Central memory CD8-positive, alpha-beta T cell (primary cell): Measurements from ENCODE around the gene ZNF280B.
"Not testable (repeated sequence)": the region's sequence is repeated elsewhere in the genome, so short reads cannot be mapped to it uniquely, and the experiment has no call there.

Experiments used
- ATAC-seq: fragments of 150-1000 bp; cut with Tn5 transposase; replicated peaks from 2 replicates; pipeline ENCODE4 v1.10.0; 2022; ENCODE audit warnings: mild to moderate bottlenecking, moderate FRiP score, moderate number of reproducible peaks; ENCODE audit not compliant: poor library complexity, severe bottlenecking; ENCODE audit errors: extremely low read depth
- DNase-seq, 2 donors: peaks; one replicate each; pipeline ENCODE4 v3.0.0; 2021; ENCODE audit warnings: low spot score in 2 of 2
- H3K27ac Mint-ChIP-seq: one replicate; pipeline ENCODE4 v1.8.0; 2022; ENCODE audit warnings: low read depth, mild to moderate bottlenecking, moderate library complexity, mixed read lengths
- H3K27me3 Mint-ChIP-seq: one replicate; pipeline ENCODE4 v1.8.0; 2022; ENCODE audit warnings: mixed read lengths
- H3K36me3 Mint-ChIP-seq: one replicate; pipeline ENCODE4 v1.8.0; 2022; ENCODE audit warnings: mild to moderate bottlenecking, moderate library complexity, mixed read lengths; ENCODE audit not compliant: insufficient read depth
- H3K4me1 Mint-ChIP-seq: one replicate; pipeline ENCODE4 v1.8.0; 2022; ENCODE audit warnings: mixed read lengths
- H3K4me3 Mint-ChIP-seq: one replicate; pipeline ENCODE4 v1.8.0; 2022; ENCODE audit warnings: mild to moderate bottlenecking, moderate library complexity, mixed read lengths
- H3K9me3 Mint-ChIP-seq: one replicate; pipeline ENCODE4 v1.8.0; 2022; ENCODE audit warnings: mixed read lengths

The ZNF280B gene

GRCh38 chr22:22547692-22548300, 39.3 kb upstream of the ZNF280B start:
- peaks cover 11% of the 10 kb centered on the region for H3K27me3 Mint-ChIP-seq
- peaks cover 2% of the 10 kb centered on the region for H3K36me3 Mint-ChIP-seq
- H3K4me1 Mint-ChIP-seq: no peaks in the 10 kb centered on the region
- DNase-seq (no peak), ATAC-seq (no peak)
- H3K9me3 Mint-ChIP-seq: no peaks in the 10 kb centered on the region
- no peak overlapping the region for H3K4me3 Mint-ChIP-seq
- no peak overlapping the region for H3K27ac Mint-ChIP-seq

GRCh38 chr22:22547226-22547625, 38.7 kb upstream of the ZNF280B start:
- no peak for ATAC-seq
- H3K4me1 Mint-ChIP-seq: no peaks in the 10 kb centered on the region
- H3K9me3 Mint-ChIP-seq: no peaks in the 10 kb centered on the region
- no peak for DNase-seq
- H3K36me3 Mint-ChIP-seq: no peaks in the 10 kb centered on the region
- H3K27me3 Mint-ChIP-seq: peaks cover 17% of the 10 kb centered on the region
- H3K4me3 Mint-ChIP-seq: no peak overlapping the region
- H3K27ac Mint-ChIP-seq: no peak overlapping the region

GRCh38 chr22:22546490-22546889, 37.9 kb upstream of the ZNF280B start:
- no peaks in the 10 kb centered on the region for H3K9me3 Mint-ChIP-seq
- peaks cover 24% of the 10 kb centered on the region for H3K27me3 Mint-ChIP-seq
- H3K4me1 Mint-ChIP-seq: no peaks in the 10 kb centered on the region
- no peak for ATAC-seq
- no peaks in the 10 kb centered on the region for H3K36me3 Mint-ChIP-seq
- no peak overlapping the region for H3K27ac Mint-ChIP-seq
- no peak overlapping the region for H3K4me3 Mint-ChIP-seq
- DNase-seq: no peak

GRCh38 chr22:22545084-22545483, 36.5 kb upstream of the ZNF280B start:
- H3K27me3 Mint-ChIP-seq: peaks cover 30% of the 10 kb centered on the region
- no peak overlapping the region for H3K27ac Mint-ChIP-seq
- ATAC-seq (no peak), DNase-seq (no peak)
- H3K36me3 Mint-ChIP-seq: no peaks in the 10 kb centered on the region
- no peaks in the 10 kb centered on the region for H3K9me3 Mint-ChIP-seq
- no peak overlapping the region for H3K4me3 Mint-ChIP-seq
- H3K4me1 Mint-ChIP-seq: no peaks in the 10 kb centered on the region

- H3K4me3 Mint-ChIP-seq: no peak overlapping the region
- DNase-seq: no peak
- H3K9me3 Mint-ChIP-seq: no peaks in the 10 kb centered on the region
- peaks cover 50% of the 10 kb centered on the region for H3K27me3 Mint-ChIP-seq
- H3K36me3 Mint-ChIP-seq: no peaks in the 10 kb centered on the region
- no peak overlapping the region for H3K27ac Mint-ChIP-seq
- ATAC-seq: no peak
- no peaks in the 10 kb centered on the region for H3K4me1 Mint-ChIP-seq
Observed at GRCh38 chr22:22538226-22538989, 29.9 kb upstream of the ZNF280B start.

GRCh38 chr22:22536916-22537315, 28.4 kb upstream of the ZNF280B start:
- ATAC-seq (no peak), DNase-seq (no peak)
- Mint-ChIP-seq H3K4me1 (no peaks in the 10 kb centered on the region), H3K4me3 (no peak overlapping the region), H3K27me3 (peaks cover 35% of the 10 kb centered on the region), H3K9me3 (no peaks in the 10 kb centered on the region), H3K27ac (no peak overlapping the region), H3K36me3 (no peaks in the 10 kb centered on the region)

GRCh38 chr22:22536515-22536914, 28.0 kb upstream of the ZNF280B start:
- no peaks in the 10 kb centered on the region for H3K9me3 Mint-ChIP-seq
- H3K4me1 Mint-ChIP-seq: no peaks in the 10 kb centered on the region
- no peaks in the 10 kb centered on the region for H3K36me3 Mint-ChIP-seq
- no peak overlapping the region for H3K4me3 Mint-ChIP-seq
- H3K27ac Mint-ChIP-seq: no peak overlapping the region
- DNase-seq: no peak
- no peak for ATAC-seq
- peaks cover 31% of the 10 kb centered on the region for H3K27me3 Mint-ChIP-seq

GRCh38 chr22:22535662-22536061, 27.1 kb upstream of the ZNF280B start:
- Mint-ChIP-seq H3K36me3 (no peaks in the 10 kb centered on the region), H3K4me3 (no peak overlapping the region), H3K9me3 (no peaks in the 10 kb centered on the region), H3K27ac (no peak overlapping the region), H3K27me3 (peaks cover 26% of the 10 kb centered on the region), H3K4me1 (no peaks in the 10 kb centered on the region)
- DNase-seq (no peak), ATAC-seq (no peak)

GRCh38 chr22:22534604-22535415, 26.3 kb upstream of the ZNF280B start:
- H3K27me3 Mint-ChIP-seq: peaks cover 26% of the 10 kb centered on the region

GRCh38 chr22:22533863-22534262, 25.3 kb upstream of the ZNF280B start:
- no peaks in the 10 kb centered on the region for H3K9me3 Mint-ChIP-seq
- H3K27ac Mint-ChIP-seq: no peak overlapping the region
- ATAC-seq: no peak
- H3K4me3 Mint-ChIP-seq: no peak overlapping the region
- H3K4me1 Mint-ChIP-seq: no peaks in the 10 kb centered on the region
- no peaks in the 10 kb centered on the region for H3K36me3 Mint-ChIP-seq
- no peak for DNase-seq
- H3K27me3 Mint-ChIP-seq: peaks cover 26% of the 10 kb centered on the region

More at GRCh38 chr22:22534604-22535415, 26.3 kb upstream of the ZNF280B start:
- H3K4me1 Mint-ChIP-seq: no peaks in the 10 kb centered on the region
- no peaks in the 10 kb centered on the region for H3K9me3 Mint-ChIP-seq
- H3K4me3 Mint-ChIP-seq: no peak overlapping the region
- no peaks in the 10 kb centered on the region for H3K36me3 Mint-ChIP-seq
- ATAC-seq (no peak), DNase-seq (no peak)
- H3K27ac Mint-ChIP-seq: no peak overlapping the region

- Mint-ChIP-seq H3K27ac (no peak overlapping the region), H3K4me1 (no peaks in the 10 kb centered on the region), H3K36me3 (no peaks in the 10 kb centered on the region), H3K27me3 (peaks cover 26% of the 10 kb centered on the region), H3K4me3 (no peak overlapping the region), H3K9me3 (no peaks in the 10 kb centered on the region)
- ATAC-seq (no peak), DNase-seq (no peak)
Observed at GRCh38 chr22:22533417-22533816, 24.9 kb upstream of the ZNF280B start.

GRCh38 chr22:22532547-22533071, 24.1 kb upstream of the ZNF280B start:
- H3K27ac Mint-ChIP-seq, H3K4me1 Mint-ChIP-seq, H3K36me3 Mint-ChIP-seq, DNase-seq, ATAC-seq, H3K4me3 Mint-ChIP-seq, H3K9me3 Mint-ChIP-seq: not testable (repeated sequence)
- H3K27me3 Mint-ChIP-seq: peaks cover 26% of the 10 kb centered on the region
